Measurements from ENCODE around the gene CPSF2. TPM values are rescaled to one million over a fixed set of nuclear protein-coding genes. Genes with fewer than 3 reads are reported as not detected.

Gene CPSF2
- total RNA-seq, 1 donor from 2014 or later, result 80.2 TPM

DNA sequence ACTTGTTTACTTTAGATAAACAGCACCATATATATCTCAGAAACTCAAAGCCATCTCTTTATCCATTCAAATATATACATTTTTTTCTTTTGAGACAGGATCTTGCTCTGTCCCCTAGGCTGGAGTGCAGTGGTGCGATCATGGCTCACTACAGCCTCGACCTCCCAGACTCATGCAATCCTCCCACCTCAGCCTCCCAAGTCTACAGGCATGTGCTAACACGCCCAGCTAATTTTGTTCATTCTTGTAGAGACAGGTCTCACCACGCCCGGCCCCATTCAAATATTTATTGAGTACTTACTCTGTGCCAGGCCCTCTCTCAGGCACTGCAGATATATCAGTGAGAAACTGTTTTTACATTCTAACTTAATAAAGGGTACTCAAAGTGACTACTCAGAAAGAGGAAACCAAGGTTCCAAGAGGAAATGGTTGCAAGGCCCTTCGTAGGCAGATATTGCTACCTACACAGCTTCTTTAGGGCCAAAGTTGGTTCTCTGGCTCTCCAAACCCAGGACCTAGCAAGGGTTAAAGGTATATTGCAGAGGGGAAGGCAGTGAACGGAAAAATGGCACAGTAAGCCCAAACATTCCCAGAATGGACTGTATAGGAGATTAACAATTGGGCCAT is 18.3 kb upstream of the CPSF2 start:
- Mint-ChIP-seq H3K36me3 (ENCODE audit: unreplicated experiment) (no peaks in the 10 kb centered on the region), H3K4me1 (ENCODE audit: unreplicated experiment) (peaks cover 19% of the 10 kb centered on the region), H3K9me3 (ENCODE audit: unreplicated experiment) (no peaks in the 10 kb centered on the region), H3K27me3 (ENCODE audit: unreplicated experiment) (peaks cover 3% of the 10 kb centered on the region), H3K27ac (ENCODE audit: unreplicated experiment) (no peak overlapping the region), H3K4me3 (ENCODE audit: unreplicated experiment) (no peak overlapping the region)
- no peak for DNase-seq (ENCODE audit: extremely low spot score, unreplicated experiment)
- no peak for TF ChIP-seq CTCF (IDR thresholded peaks at IDR 0.05)

- Mint-ChIP-seq H3K27me3 (ENCODE audit: unreplicated experiment) (peaks cover 7% of the 10 kb centered on the region), H3K27ac (ENCODE audit: unreplicated experiment) (peak overlapping the region; percentile 97)
- no peak for DNase-seq (ENCODE audit: extremely low spot score, unreplicated experiment)
Measured at GRCh38 chr14:92105073-92105892, 16.5 kb upstream of the CPSF2 start.

GRCh38 chr14:92105893-92106142 is 16.0 kb upstream of the CPSF2 start:
- Mint-ChIP-seq H3K27me3 (ENCODE audit: unreplicated experiment) (peaks cover 7% of the 10 kb centered on the region), H3K4me3 (ENCODE audit: unreplicated experiment) (peak overlapping the region; percentile 99), H3K9me3 (ENCODE audit: unreplicated experiment) (no peaks in the 10 kb centered on the region), H3K27ac (ENCODE audit: unreplicated experiment) (peak overlapping the region; percentile 97), H3K36me3 (ENCODE audit: unreplicated experiment) (no peaks in the 10 kb centered on the region), H3K4me1 (ENCODE audit: unreplicated experiment) (peaks cover 19% of the 10 kb centered on the region)
- no peak for DNase-seq (ENCODE audit: extremely low spot score, unreplicated experiment)
- no peak for TF ChIP-seq CTCF (IDR thresholded peaks at IDR 0.05)

More at GRCh38 chr14:92105073-92105892, 16.5 kb upstream of the CPSF2 start:
- Mint-ChIP-seq H3K4me1 (ENCODE audit: unreplicated experiment) (peaks cover 19% of the 10 kb centered on the region), H3K4me3 (ENCODE audit: unreplicated experiment) (peak overlapping the region; percentile 99), H3K36me3 (ENCODE audit: unreplicated experiment) (no peaks in the 10 kb centered on the region), H3K9me3 (ENCODE audit: unreplicated experiment) (no peaks in the 10 kb centered on the region)
- TF ChIP-seq CTCF (IDR thresholded peaks at IDR 0.05), result no peak

- peak within 1 kb of the TSS; percentile 97 for H3K27ac Mint-ChIP-seq (ENCODE audit: unreplicated experiment)
- TF ChIP-seq CTCF (IDR thresholded peaks at IDR 0.05), result peak; percentile 82
- H3K4me3 Mint-ChIP-seq (ENCODE audit: unreplicated experiment), result peak within 1 kb of the TSS; percentile 99
- no peaks in the 10 kb centered on the region for H3K9me3 Mint-ChIP-seq (ENCODE audit: unreplicated experiment)
- no peaks in the 10 kb centered on the region for H3K36me3 Mint-ChIP-seq (ENCODE audit: unreplicated experiment)
- H3K27me3 Mint-ChIP-seq (ENCODE audit: unreplicated experiment), result peaks cover 7% of the 10 kb centered on the region
- H3K4me1 Mint-ChIP-seq (ENCODE audit: unreplicated experiment), result peaks cover 19% of the 10 kb centered on the region
- peak; percentile 98 for DNase-seq (ENCODE audit: extremely low spot score, unreplicated experiment)
Measured at GRCh38 chr14:92106143-92106926, 15.4 kb upstream of the CPSF2 start, which contains the start of gene ATXN3. Gene ATXN3 (minus strand): TSS chr14:92106582. CDS start chr14:92106552, 30 bp downstream.

All from osteocyte (in vitro differentiated cells).